ENCODE results near the gene XYLT1. TPM values are rescaled to one million over a fixed set of nuclear protein-coding genes. Genes with fewer than 3 reads are reported as not detected.

XYLT1 gene
- polyA plus RNA-seq, 1 donor (not counting 4 experiments of a cell fraction or from before 2014, with no cell fraction given): 4.4 TPM

- TF ChIP-seq EZH2 (IDR thresholded peaks at IDR 0.05; ENCODE audit: low read length): no peak
- TF ChIP-seq, protein P1, sequence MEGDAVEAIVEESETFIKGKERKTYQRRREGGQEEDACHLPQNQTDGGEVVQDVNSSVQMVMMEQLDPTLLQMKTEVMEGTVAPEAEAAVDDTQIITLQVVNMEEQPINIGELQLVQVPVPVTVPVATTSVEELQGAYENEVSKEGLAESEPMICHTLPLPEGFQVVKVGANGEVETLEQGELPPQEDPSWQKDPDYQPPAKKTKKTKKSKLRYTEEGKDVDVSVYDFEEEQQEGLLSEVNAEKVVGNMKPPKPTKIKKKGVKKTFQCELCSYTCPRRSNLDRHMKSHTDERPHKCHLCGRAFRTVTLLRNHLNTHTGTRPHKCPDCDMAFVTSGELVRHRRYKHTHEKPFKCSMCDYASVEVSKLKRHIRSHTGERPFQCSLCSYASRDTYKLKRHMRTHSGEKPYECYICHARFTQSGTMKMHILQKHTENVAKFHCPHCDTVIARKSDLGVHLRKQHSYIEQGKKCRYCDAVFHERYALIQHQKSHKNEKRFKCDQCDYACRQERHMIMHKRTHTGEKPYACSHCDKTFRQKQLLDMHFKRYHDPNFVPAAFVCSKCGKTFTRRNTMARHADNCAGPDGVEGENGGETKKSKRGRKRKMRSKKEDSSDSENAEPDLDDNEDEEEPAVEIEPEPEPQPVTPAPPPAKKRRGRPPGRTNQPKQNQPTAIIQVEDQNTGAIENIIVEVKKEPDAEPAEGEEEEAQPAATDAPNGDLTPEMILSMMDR (optimal IDR thresholded peaks at IDR 0.05 in 1 of 3, IDR thresholded peaks at IDR 0.05 in 1 of 3, conservative IDR thresholded peaks at IDR 0.05 in 1 of 3; ENCODE audit: extremely low read depth in 1 of 3, insufficient read depth in 2 of 3, low read length in 3 of 3): no peak
- no peak overlapping the region for H2AFZ ChIP-seq (ENCODE audit: control insufficient read depth, low read length)
- no peaks in the 10 kb centered on the region for H3K27me3 ChIP-seq (ENCODE audit: control insufficient read depth, extremely low read depth, insufficient read depth, low read length)
- no peak for FAIRE-seq
- H3K4me3 ChIP-seq (ENCODE audit: control insufficient read depth in 2 of 3, extremely low read depth in 1 of 3, insufficient read depth in 2 of 3, low read depth in 1 of 3, low read length in 3 of 3): no peak overlapping the region
- H3K79me2 ChIP-seq (ENCODE audit: control insufficient read depth, insufficient read depth, low read length): no peaks in the 10 kb centered on the region
- no peaks in the 10 kb centered on the region for H3K9me3 ChIP-seq (ENCODE audit: control insufficient read depth, low read depth, low read length)
- no peak overlapping the region for H3K4me2 ChIP-seq (ENCODE audit: control insufficient read depth, extremely low read depth, insufficient read depth, low read depth, low read length)
- no peaks in the 10 kb centered on the region for H4K20me1 ChIP-seq (ENCODE audit: control insufficient read depth, extremely low read depth, insufficient read depth, low read length)
- no peaks in the 10 kb centered on the region for H3K9me1 ChIP-seq (ENCODE audit: control insufficient read depth, extremely low read depth, insufficient read depth, low read length)
- H3K4me1 ChIP-seq (ENCODE audit: control insufficient read depth, extremely low read depth, insufficient read depth, low read length): no peaks in the 10 kb centered on the region
- no peaks in the 10 kb centered on the region for H3K36me3 ChIP-seq (ENCODE audit: control insufficient read depth in 2 of 2, extremely low read depth in 1 of 2, insufficient read depth in 2 of 2, low read length in 2 of 2)
- no peak overlapping the region for H3K9ac ChIP-seq (ENCODE audit: control insufficient read depth, extremely low read depth, insufficient read depth, low read length)
- dilution Hi-C loops (cut with MboI; ENCODE audit: extremely low pct_ligation_motif_present, low sequenced_read_pairs): no loop called here
- no peak overlapping the region for H3K27ac ChIP-seq (ENCODE audit: control insufficient read depth, insufficient read depth, low read length)
- DNase-seq (ENCODE audit: low read depth, low spot score): no peak
Observed at GRCh38 chr16:17497648-17498047, 26.9 kb upstream of the XYLT1 start.

DNA sequence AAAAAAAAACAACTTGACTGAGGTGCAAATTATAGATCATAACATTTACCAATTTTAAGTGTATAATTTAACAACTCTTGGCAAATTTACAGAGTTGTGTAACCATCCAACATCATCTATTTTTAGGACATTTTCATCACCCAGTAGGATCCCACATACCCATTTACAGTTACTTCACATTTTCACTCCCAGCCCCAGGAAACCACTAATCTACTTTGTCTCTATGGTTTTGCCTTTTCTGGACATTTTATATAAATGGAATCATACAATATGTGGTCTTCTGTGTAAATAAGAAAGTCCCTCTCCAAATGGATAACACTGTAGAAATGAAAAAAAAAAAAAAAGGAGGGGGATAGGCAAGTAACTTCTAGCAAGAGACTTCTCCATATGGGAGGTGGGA is 26.1 kb upstream of the XYLT1 start:
- no peak overlapping the region for H3K27ac ChIP-seq (ENCODE audit: control insufficient read depth, insufficient read depth, low read length)

More for the DNA sequence above, 26.1 kb upstream of the XYLT1 start:
- Histone ChIP-seq H3K9me1 (ENCODE audit: control insufficient read depth, extremely low read depth, insufficient read depth, low read length) (no peaks in the 10 kb centered on the region), H3K4me1 (ENCODE audit: control insufficient read depth, extremely low read depth, insufficient read depth, low read length) (no peaks in the 10 kb centered on the region), H3K9ac (ENCODE audit: control insufficient read depth, extremely low read depth, insufficient read depth, low read length) (no peak overlapping the region), H3K27me3 (ENCODE audit: control insufficient read depth, extremely low read depth, insufficient read depth, low read length) (no peaks in the 10 kb centered on the region), H4K20me1 (ENCODE audit: control insufficient read depth, extremely low read depth, insufficient read depth, low read length) (no peaks in the 10 kb centered on the region), H3K79me2 (ENCODE audit: control insufficient read depth, insufficient read depth, low read length) (no peaks in the 10 kb centered on the region), H3K36me3 (ENCODE audit: control insufficient read depth in 2 of 2, extremely low read depth in 1 of 2, insufficient read depth in 2 of 2, low read length in 2 of 2) (no peaks in the 10 kb centered on the region), H2AFZ (ENCODE audit: control insufficient read depth, low read length) (no peak overlapping the region), H3K9me3 (ENCODE audit: control insufficient read depth, low read depth, low read length) (no peaks in the 10 kb centered on the region), H3K4me3 (ENCODE audit: control insufficient read depth in 2 of 3, extremely low read depth in 1 of 3, insufficient read depth in 2 of 3, low read depth in 1 of 3, low read length in 3 of 3) (no peak overlapping the region), H3K4me2 (ENCODE audit: control insufficient read depth, extremely low read depth, insufficient read depth, low read depth, low read length) (no peak overlapping the region)
- TF ChIP-seq, protein P1 (optimal IDR thresholded peaks at IDR 0.05 in 1 of 3, IDR thresholded peaks at IDR 0.05 in 1 of 3, conservative IDR thresholded peaks at IDR 0.05 in 1 of 3; ENCODE audit: extremely low read depth in 1 of 3, insufficient read depth in 2 of 3, low read length in 3 of 3): no peak
- TF ChIP-seq EZH2 (IDR thresholded peaks at IDR 0.05; ENCODE audit: low read length): no peak
- DNase-seq (ENCODE audit: low read depth, low spot score): no peak
- no peak for FAIRE-seq
- dilution Hi-C loops (cut with MboI; ENCODE audit: extremely low pct_ligation_motif_present, low sequenced_read_pairs): no loop called here
